ENCODE data around the gene FGD3. TPM values are rescaled to one million over a fixed set of nuclear protein-coding genes. Genes with fewer than 3 reads are reported as not detected.

FGD3 gene
- total RNA-seq, 2 donors from 2014 or later, result 3.6 to 4.3 TPM

DNA sequence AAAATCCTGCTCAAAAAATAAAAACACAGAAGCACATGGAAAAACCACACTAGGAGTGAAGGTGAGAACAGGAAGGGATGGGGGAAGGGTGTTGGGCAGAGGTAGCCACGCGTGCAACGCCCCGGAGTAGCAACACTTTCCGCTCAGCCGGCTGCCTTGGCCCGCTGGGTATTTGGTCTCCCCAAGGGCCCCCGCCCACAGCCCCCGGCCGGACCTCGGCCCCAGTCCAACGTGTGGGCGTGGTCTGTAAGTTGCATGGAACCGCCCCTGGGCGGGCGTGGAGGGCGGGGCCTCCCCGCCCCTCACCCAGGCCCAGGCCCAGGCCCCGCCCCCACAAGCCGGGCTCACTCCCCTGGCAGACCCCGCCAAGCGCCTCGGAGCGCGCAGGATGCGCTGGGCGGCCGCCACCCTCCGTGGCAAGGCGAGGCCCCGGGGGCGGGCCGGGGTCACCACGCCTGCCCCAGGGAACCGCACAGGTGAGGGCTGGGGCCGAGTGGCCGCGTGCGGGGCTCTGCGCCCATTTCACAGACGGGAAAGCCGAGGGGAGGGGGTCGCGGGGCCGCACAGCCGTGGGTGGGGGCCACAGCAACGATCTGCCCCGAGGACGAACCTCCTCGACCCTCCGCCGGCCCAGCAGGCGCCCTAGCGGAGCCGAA lies 111.2 kb downstream of the FGD3 start, which contains the start of gene SUSD3:
Gene SUSD3 (plus strand): TSS at position 347 of the 656 bp plus-strand sequence. CDS start 42 bp downstream, at position 389.
- ATAC-seq, result peak; percentile 75
- intact Hi-C loops (cut with DNase I, micrococcal nuclease), result no loop called here
- peak; percentile 48 to 81 for DNase-seq

DNA sequence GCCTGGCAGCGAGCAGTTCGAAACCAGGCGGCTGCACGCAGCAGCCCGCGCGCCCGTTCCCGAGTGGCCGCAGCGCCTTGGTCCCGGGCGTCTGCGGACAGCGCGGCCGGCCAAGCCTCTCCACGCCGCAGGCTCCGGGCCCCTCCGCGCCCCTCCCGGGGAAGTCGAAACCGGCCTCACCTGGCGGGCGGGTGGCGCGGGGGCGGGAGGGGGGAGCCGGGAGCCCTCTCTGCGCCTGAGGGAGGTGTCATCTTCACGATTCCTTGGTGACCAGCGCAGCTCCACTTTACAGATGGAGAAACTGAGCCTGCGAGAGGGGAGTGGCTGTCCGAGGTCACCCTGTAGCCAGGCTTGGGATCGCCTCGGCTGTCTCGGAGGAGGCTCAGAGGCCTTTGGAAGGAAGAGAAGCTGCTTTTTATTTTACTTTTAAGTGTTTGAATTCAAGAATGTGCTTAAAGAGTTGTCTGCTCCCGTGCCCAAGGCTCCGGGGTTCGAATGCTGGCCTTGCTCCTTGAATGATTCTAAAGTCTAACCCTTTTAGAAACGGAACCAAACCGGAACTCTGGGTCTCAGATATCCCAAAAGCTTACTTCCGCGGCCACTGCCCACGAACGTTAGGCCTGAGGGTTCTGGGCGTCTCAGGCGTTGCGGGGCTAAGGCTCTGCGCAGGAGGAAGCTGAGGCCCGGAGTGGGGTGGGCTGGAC lies 111.8 kb downstream of the FGD3 start:
- peak; percentile 40 for ATAC-seq
- peak; percentile 32 to 45 for DNase-seq
- intact Hi-C loops (cut with DNase I, micrococcal nuclease), result no loop called here

DNA sequence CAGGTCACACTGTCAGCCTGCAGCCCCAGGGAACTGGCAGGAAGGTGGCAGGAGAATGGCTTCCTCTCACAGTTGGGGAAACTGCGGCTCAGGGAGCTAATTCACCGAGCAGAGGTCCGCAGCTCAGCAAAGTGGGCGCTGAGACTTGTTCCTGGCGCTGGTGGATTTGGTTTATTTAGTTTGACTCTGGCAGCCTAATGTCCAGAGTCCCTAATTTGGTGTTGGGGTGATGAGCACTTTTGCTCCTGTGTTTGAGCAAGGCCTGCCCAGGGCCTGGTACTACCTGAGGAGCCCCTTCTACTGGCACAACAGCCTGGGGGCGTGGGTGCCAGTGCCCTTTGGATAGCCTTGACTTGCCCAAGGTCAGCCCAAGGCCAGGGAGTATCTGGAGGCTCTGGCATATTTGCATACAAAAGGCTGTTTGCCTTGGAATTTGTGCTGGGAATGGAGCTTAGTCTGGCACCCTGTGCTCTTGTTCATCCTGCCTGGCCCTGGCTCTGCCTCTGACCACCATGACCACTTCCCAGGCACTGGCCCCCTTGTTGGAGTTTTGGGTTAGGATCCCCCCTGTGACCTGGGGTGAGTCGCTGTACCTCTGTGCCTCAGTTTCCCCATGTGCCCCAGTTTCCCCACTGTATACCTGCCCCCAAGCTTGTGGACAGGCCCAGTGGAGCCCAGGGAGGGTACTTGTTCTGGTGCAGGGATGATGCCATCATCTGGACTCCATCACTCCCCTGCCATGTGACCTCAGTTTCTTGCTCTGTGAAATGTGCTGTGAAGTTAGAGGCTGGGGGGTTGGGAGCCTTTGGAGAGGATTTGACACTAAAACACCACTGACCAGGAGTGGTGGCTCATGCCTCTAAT lies 112.6 kb downstream of the FGD3 start:
- intact Hi-C loops (cut with DNase I, micrococcal nuclease), result no loop called here
- DNase-seq (no peak), ATAC-seq (no peak)

DNA sequence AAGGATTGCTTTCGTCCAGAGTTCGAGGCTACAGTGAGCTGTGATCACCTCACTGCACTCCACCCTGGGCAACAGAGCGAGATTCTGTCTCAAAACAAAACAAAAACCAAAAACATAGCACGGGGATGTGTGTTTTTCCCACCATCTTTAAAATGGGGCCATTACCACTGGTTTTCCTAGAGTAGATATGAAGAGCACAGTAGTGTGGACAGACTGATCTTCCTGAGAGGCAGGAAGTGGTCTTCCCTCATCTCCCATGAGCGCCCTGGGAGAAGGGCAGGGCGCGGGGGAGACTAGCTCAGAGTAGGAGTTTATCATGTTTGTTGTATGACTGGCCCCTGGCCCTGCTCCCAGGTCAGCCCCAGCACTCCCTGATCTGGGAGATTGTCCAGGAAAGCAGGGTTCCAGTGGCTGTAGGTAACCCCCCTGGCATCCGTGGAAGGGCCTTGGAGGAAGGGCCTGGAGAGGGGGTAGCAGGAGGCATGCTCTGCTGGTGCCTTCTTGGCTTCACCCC lies 113.5 kb downstream of the FGD3 start:
- DNase-seq (no peak), ATAC-seq (no peak)
- intact Hi-C loops (cut with DNase I, micrococcal nuclease), result no loop called here

DNA sequence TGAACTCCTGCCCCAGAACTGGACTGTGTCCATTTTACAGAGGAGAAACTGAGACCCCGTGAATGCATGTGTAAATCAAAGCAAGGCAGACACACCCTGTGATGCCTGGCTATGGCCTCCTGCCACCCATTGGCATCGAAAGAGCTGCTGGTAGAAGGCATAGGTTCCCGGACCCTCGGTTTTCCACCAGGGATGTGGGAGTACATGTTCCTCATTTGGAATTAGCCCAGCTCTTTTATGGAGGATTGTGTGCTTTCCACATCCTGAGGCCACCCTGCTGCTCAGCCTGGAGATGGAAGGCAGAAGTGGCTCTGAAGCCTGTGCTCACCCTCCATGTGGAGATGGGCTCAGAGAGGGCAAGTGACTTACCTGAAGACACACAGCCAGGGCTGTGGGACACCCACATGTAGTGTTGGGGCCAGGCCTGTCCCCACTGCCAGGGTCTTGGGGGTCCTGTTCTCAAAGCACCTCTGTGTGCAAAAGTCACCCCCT lies 114.0 kb downstream of the FGD3 start:
- ATAC-seq, result no peak
- intact Hi-C loops (cut with DNase I, micrococcal nuclease), result no loop called here
- DNase-seq, result no peak

DNA sequence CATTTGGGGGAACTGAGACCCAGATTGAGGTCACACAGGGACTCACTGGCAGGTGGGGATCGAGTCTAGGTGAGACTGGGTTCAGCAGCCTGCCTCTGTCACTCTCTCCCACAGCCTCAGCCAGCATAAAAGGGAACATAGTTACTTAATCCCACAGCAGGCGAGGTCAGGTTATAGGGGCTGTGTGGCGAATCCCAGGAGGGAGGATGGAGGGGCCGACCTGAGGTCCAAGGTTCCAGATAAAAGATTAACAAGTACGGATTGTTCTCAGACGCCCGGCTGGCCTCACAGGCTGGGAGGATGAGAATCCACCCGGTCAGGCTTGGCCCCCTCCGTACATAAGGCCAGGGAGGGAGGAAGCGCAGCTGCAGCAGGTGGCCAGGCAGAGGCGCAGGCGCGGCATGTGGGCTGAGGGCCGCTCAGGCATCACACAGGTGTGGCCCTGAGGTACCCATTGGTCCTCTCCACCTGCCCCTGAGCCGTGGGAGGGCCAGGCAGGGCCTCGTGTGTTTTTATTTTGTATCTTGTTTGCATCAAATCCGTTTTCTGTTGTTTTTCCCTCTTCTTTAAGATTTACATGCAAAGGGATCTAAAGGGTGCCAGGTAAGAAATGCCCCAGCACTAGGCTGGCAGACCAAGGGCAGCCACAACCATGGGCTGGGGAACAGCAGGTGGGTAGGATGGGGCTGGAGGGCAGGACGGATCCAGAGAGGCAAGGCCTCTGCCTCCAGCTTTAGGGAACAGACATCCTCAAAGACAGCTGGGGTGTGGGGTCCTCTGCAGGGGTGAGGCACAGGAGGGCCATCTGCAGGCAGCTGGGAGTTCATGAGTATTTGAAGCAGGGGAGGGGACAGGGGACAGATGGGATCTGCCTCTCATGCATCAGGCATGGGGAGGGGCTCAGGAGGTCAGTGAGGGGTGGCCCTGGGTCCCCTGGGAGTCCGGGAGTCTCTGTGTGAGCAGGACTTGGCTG lies 114.8 kb downstream of the FGD3 start:
- intact Hi-C loops (cut with DNase I, micrococcal nuclease), result no loop called here
- ATAC-seq, result peak; percentile 71
- DNase-seq, result peak; percentile 67 to 73

DNA sequence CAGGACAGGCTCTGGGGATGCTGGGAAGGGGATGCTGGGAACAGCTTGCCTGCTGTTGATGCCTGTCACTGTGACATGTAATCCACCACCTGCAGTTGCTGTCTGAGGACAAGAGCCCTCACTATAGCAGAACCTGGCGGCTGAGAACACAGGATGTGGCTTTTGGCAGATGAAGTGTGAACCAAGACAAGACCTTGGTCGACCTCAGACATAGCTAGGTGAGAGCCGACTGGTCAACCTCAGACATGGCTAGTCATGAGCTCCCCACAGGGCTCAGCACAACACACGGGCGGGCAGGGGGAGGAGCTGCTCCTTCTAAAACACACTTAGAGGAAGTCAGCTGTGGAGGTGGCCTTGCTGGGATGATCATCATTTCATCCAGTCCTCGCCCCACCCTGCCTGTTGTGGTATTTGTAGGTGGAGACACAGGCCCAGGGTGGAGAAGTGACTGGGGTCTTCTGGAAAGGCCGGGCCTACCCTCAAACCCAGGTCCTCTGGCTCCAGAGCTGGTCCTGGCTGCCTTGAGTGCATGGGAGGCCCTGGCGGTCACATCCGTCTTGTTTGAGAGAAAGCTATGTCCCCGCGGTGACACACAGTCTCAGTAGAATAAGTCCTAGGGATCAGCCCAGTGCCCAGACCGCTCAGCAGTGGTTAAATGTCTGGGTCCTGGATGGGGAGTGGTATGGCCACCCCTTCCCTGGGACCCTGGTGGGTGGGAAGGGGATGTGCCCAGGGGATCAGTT lies 117.2 kb downstream of the FGD3 start:
- peak; percentile 53 for ATAC-seq
- intact Hi-C loops (cut with DNase I, micrococcal nuclease), result no loop called here
- DNase-seq, result peak; percentile 56 to 70

DNA sequence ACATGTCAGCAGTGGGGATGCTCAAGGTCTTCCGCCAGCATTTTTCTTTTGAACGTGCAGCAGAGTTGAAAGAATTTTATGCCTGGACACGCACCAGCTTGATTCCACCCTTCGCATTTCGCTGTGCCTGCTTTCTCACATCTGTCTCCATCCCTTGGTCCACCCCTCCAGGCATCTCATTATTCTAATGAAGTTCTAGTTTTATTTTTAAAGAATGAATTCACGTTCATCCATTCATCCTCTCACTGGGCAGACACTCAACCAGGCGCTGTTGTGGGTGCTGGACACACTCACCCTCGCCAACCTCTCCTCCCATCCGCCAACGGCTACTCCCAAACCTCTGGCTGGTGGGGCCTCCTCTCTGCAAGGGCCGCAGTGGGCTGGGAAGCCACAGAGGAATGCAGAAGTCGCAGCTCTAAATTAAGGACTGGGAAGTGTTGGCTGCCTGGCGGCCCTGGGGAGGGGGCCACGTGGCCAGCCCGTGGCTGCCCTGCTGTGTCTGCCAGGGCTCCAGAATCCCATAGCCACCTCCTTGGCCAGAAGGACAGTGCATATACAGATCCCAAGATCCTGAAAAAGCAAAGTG lies 117.9 kb downstream of the FGD3 start:
- intact Hi-C loops (cut with DNase I, micrococcal nuclease), result no loop called here
- ATAC-seq (no peak), DNase-seq (no peak)

DNA sequence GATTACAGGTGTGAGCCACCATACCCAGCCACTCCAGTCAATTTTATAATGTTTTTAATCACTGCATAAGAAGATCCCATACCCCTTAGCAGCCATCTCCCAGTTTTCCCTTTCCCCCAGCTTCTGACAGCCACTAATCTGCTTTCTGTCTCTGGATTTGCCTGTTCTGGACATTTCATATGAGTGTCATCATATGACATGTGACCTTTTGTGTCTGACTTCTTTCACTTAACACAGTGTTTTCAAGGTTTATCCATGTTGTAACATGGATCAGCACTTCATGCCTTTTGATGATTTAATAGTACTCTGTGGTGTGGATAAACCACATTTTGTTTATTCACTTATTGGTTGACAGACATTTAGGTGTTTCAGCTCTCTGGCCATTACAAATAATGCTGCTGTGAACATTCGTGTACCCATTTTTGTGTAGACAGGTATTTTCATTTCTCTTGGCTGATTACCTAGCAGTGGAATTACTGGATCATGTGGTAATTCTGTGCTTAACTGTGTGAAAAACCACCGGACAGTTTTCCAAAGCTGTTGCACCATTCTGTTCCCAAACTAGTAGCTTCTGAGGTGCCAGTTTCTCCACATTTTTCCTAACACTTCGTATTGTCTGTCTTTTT lies 119.8 kb downstream of the FGD3 start:
- no peak for DNase-seq
- intact Hi-C loops (cut with DNase I, micrococcal nuclease), result no loop called here
- ATAC-seq, result no peak

DNA sequence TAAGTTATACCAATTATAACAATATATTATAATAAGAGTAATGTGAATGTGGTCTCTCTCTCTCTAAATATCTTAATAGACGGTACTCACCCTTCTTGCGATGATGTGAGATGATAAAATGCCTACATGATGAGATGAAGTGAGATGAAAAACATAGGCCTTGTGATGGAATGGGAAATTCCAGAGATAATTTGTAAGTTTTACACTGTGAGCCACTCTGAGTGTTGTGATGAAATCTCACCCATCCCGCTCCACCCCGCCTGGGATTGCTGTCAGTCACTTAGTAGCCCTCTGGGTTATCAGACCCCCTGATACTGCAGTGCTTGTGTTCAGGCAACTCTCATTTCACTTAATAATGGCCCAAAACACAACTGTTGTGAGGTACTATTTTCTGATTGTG lies 121.6 kb downstream of the FGD3 start:
- ATAC-seq (no peak), DNase-seq (no peak)
- intact Hi-C loops (cut with DNase I, micrococcal nuclease), result no loop called here

DNA sequence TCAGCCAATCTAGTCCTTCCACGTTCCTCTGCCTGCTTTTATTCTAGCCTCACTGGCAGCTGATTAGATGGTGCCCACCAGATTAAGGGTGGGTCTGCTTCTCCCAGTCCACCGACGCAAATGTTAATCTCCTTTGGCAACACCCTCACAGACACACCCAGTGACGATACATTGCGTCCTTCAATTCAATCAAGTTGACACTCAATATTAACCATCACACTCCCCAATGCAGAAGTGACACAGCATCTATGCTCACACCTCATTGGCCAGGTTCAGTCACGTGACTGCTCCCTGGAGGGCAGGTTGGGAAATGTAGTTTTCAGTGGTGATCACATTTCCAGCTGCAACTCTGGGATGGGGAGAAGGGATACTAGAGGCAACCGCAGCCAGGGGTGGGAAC lies 124.1 kb downstream of the FGD3 start:
- no peak for ATAC-seq

DNA sequence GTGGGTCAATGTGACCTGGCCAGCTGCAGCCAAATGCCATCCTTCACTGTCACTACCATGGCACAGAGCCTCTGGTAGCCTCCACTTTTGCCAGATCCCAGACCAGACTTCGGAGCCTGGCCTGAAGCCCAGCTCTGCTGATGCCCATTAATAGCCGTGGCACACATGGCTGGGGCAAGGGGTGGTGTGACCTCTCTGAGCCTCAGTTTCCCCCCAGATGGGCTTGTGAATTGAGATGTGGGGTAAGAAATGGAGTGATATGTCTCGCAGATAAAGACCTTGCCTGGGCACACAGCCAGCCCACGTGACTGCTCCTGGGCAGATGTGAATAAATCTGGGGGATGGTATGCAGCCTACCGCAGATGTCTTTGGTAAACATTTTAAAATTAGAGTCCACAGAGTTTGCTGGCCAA lies 125.1 kb downstream of the FGD3 start:
- ATAC-seq (peak; percentile 43), DNase-seq (peak in 1 of 2 donors; percentile 63)

More for the DNA sequence above, 124.1 kb downstream of the FGD3 start:
- DNase-seq, result no peak
- intact Hi-C loops (cut with DNase I, micrococcal nuclease), result no loop called here

DNA sequence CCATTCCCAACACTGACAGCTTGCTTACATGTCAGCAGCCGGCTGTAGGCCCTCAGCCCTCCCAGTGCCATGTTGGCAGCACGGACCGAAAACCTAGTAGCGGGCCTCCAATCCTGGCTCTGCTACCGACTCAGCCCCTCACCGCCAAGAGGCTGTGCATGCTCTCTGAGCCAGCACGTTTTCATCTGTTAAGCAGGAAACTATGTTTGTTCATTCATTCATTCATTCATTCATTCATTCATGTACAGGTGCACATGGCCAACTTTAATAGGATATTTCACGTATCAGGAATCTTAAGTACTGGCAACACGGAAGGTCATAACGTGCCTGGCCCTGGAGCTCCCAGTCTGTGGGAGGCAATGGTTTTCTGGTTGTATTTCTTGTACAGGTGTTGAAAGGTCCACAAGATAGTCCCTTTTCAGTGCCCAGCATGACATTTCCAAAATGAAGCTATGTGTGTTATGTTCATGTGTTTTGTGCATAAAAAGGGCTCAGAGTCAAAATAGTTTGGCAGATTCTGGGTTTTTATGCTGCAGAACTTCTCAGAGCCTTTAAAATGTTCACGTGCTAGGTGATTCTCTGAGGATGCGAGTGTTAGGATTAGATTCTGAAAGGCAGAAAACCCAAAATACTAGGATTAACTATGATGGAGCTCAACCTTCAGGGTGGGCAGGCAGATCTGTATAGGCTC lies 128.9 kb downstream of the FGD3 start:
- intact Hi-C loops (cut with DNase I, micrococcal nuclease), result no loop called here
- ATAC-seq (no peak), DNase-seq (no peak)

More for the DNA sequence above, 125.1 kb downstream of the FGD3 start:
- intact Hi-C loops (cut with DNase I, micrococcal nuclease), result no loop called here

DNA sequence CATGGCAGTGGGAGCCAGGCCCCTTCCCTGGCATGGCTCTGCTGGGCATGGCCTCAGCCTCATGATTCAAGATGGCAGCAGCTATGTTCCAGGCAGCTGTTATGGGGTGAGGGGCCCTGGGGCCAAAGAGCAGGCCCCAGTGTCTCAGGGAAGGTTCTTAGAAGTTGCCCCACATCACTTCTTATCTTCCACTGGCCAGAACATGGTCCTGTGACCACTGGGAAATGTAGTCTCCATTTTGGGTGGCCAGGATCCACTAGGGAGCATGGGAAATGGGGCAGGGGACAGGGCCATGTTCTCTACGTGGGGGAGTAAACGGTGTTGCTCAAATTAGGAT lies 129.4 kb downstream of the FGD3 start:
- DNase-seq (no peak), ATAC-seq (no peak)
- intact Hi-C loops (cut with DNase I, micrococcal nuclease), result no loop called here

DNA sequence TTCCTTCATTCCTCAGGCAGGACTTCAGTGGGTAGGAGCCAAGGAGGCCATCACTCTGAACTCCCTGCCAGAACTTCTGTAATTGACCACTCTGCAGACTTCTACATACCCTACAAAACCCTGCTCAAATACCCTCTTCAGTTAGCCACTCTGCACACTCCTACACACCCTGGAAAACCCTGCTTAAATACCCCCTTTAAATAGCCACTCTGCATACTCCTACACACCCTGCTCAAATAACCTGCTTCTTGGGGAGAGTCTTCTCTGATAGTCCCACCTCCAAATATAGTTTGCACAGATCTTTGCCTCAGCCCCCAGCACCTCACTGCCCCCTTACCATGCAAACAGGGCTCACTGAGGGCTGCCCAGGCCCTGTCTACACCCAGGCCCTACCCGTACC lies 130.0 kb downstream of the FGD3 start:
- intact Hi-C loops (cut with DNase I, micrococcal nuclease), result no loop called here
- DNase-seq, result no peak
- ATAC-seq, result no peak

DNA sequence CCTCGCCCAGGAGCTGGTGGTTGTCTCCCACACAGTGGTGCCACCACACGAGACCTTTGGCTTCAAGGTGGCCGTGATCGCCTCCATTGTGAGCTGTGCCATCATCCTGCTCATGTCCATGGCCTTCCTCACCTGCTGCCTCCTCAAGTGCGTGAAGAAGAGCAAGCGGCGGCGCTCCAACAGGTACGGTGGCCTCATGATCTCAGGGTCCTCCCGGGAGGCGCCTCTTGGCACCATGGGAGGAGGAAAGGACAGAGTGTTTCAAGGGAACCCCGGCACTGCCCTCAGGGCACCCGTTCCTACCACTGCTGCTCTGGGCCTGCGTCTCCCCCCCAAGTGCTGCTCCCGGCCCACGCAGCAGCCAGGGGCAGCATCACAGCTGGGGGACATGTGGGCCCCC lies 130.5 kb downstream of the FGD3 start:
- intact Hi-C loops (cut with DNase I, micrococcal nuclease), result no loop called here
- DNase-seq, result no peak
- no peak for ATAC-seq

Data from left colon (tissue), 2 donors.